ENCODE measurements around the gene SIK2. TPM values are rescaled to one million over a fixed set of nuclear protein-coding genes. Genes with fewer than 3 reads are reported as not detected.

SIK2 gene
- total and polyA plus RNA-seq, 2 donors from 2014 or later = 6.4 to 40.1 TPM

DNA sequence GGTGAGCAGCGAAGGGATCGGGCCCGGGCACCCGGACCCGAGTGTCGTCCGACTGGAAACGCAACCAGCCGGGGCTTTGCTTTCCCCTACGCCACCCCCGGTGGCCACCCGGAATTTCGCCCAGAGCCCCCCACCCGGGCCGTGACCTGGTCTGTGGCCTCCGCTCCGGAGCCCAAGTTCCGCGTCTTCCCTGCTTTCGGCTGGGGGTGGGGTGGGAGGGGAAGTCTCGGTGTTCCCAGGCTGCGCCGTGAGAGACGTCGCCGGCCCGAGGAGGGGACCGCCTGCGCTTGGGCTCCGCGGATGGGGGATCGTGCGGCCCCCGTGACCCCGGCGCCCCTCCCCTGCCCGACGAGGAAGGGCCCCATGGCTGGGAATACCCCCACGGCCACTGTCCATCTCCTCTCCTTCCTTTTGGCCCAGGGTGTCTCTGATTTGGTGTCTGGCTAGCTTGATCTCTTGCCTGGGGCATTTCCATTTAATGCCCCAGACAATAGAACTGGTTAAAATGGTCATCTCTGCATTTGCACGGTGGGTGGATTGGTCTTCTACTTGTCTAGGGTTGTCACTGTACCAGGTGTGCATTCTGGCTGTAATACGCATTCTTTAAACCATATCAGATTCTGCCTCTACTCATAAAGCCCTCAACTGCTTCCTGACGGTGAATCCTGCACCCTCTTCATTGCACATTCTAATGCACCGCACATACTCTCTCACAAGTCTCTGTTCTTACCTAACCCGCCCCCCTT, 789 bp downstream of the SIK2 start:
- TF ChIP-seq, protein P1, sequence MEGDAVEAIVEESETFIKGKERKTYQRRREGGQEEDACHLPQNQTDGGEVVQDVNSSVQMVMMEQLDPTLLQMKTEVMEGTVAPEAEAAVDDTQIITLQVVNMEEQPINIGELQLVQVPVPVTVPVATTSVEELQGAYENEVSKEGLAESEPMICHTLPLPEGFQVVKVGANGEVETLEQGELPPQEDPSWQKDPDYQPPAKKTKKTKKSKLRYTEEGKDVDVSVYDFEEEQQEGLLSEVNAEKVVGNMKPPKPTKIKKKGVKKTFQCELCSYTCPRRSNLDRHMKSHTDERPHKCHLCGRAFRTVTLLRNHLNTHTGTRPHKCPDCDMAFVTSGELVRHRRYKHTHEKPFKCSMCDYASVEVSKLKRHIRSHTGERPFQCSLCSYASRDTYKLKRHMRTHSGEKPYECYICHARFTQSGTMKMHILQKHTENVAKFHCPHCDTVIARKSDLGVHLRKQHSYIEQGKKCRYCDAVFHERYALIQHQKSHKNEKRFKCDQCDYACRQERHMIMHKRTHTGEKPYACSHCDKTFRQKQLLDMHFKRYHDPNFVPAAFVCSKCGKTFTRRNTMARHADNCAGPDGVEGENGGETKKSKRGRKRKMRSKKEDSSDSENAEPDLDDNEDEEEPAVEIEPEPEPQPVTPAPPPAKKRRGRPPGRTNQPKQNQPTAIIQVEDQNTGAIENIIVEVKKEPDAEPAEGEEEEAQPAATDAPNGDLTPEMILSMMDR (IDR thresholded peaks at IDR 0.05; ENCODE audit: borderline replicate concordance, extremely low read depth, insufficient read depth) = no peak
- intact Hi-C loops (cut with DNase I) = loop anchor here (5.0 to 10.0 kb wide), 2 partner anchors 174 to 242 kb away; no protein-coding TSS in a partner anchor
- H3K4me1 ChIP-seq (ENCODE audit: control insufficient read depth in 2 of 3, insufficient read depth in 2 of 3, low read depth in 1 of 3, low read length in 3 of 3) = peaks cover 0 to 6% (median 3%) of the 10 kb centered on the region in 3 donors

DNA sequence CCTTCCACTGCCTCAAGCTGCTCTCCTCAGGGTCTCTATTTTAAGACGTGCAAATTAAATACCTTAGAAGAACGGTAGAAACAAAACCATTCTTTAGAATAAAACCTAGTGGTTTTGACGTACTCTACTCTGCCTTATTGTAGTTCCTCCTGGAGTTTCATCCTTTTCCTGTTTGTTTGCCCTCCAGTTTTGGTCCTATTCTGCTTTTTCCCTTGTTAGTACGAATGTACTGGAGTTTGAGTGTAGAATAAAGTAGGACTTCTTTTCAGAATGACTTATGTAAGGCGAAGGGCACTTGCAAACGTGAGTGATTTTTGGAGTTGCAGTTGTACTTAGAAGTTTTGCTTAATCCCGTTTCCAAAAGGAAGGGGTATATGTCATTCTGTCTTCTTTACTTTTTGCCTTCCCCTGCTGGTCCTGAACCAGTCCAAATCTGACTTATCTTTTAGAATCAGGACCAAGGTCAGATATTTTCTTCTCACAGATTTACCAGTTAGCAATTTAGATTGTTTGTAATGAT, 1.4 kb downstream of the SIK2 start:
- peaks cover 0 to 6% (median 3%) of the 10 kb centered on the region in 3 donors for H3K4me1 ChIP-seq (ENCODE audit: control insufficient read depth in 2 of 3, insufficient read depth in 2 of 3, low read depth in 1 of 3, low read length in 3 of 3)
- FAIRE-seq = no peak

More for the DNA sequence above, 789 bp downstream of the SIK2 start:
- Histone ChIP-seq H3K27ac (ENCODE audit: low read depth in 2 of 2, low read length in 2 of 2) (peak overlapping the region; percentile 96 to 98), H3K9ac (ENCODE audit: low read length in 3 of 3) (peak overlapping the region; percentile 39 to 91 (median 90)), H3K36me3 (ENCODE audit: control insufficient read depth in 2 of 3, insufficient read depth in 3 of 3, low read length in 3 of 3) (no peaks in the 10 kb centered on the region), H3K4me3 (ENCODE audit: low read length in 3 of 3) (peak overlapping the region; percentile 79 to 95 (median 91)), H3K9me3 (ENCODE audit: control insufficient read depth in 2 of 3, insufficient read depth in 1 of 3, low read length in 3 of 3) (no peaks in the 10 kb centered on the region), H3K27me3 (ENCODE audit: control insufficient read depth, insufficient read depth, low read length) (no peaks in the 10 kb centered on the region)
- FAIRE-seq = no peak
- peak in 3 of 5 donors; percentile 14 to 77 (median 61) for DNase-seq

DNA sequence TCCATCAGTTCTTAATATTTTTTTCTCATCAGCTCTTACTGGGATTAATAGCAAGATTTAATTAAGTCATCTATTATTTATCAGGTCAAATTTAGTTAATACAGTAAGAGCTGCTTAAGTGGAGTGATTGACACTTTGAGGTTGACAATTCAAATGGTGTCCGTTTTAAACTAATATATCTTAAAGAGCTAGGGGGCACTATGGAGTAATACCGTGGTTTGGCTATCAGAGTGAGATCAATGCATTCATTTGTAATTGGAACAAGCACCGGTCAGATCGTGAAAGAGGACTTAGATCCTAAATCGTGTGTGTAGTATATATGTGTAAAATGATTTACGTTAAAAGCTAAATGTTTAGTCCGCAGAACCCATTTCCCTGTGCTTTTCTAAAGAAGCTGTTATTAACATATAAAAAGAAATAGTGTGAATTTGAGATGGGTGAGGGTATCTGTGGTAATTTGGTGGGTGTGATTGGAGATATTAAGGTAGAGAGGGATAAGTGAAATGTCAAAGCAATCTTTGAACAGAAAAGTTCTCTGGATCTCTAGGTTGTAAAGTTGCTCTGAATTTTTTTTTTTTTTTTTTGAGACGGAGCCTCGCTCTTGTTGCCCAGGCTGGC, 2.3 kb downstream of the SIK2 start:
- Histone ChIP-seq H3K4me1 (ENCODE audit: control insufficient read depth in 2 of 3, insufficient read depth in 2 of 3, low read depth in 1 of 3, low read length in 3 of 3) (peaks cover 0 to 6% (median 3%) of the 10 kb centered on the region in 3 donors), H3K4me3 (ENCODE audit: low read length in 3 of 3) (peak overlapping the region in 2 of 3 donors; percentile 91 to 95), H3K9me3 (ENCODE audit: control insufficient read depth in 2 of 3, insufficient read depth in 1 of 3, low read length in 3 of 3) (no peaks in the 10 kb centered on the region), H3K27me3 (ENCODE audit: control insufficient read depth, insufficient read depth, low read length) (no peaks in the 10 kb centered on the region), H3K27ac (ENCODE audit: low read depth in 2 of 2, low read length in 2 of 2) (peak overlapping the region in 1 of 2 donors; percentile 96), H3K36me3 (ENCODE audit: control insufficient read depth in 2 of 3, insufficient read depth in 3 of 3, low read length in 3 of 3) (no peaks in the 10 kb centered on the region), H3K9ac (ENCODE audit: low read length in 3 of 3) (peak overlapping the region in 1 of 3 donors; percentile 90)
- intact Hi-C loops (cut with DNase I) = loop anchor here (5.0 to 10.0 kb wide), 2 partner anchors 173 to 240 kb away; no protein-coding TSS in a partner anchor
- FAIRE-seq (peak; percentile 72), DNase-seq (peak in 2 of 5 donors; percentile 56 to 63)
- TF ChIP-seq, protein P1 (IDR thresholded peaks at IDR 0.05; ENCODE audit: borderline replicate concordance, extremely low read depth, insufficient read depth) = peak; percentile 59

More for the DNA sequence above, 1.4 kb downstream of the SIK2 start:
- H3K9me3 ChIP-seq (ENCODE audit: control insufficient read depth in 2 of 3, insufficient read depth in 1 of 3, low read length in 3 of 3) = no peaks in the 10 kb centered on the region
- H3K27me3 ChIP-seq (ENCODE audit: control insufficient read depth, insufficient read depth, low read length) = no peaks in the 10 kb centered on the region
- peak overlapping the region; percentile 39 to 91 (median 90) for H3K9ac ChIP-seq (ENCODE audit: low read length in 3 of 3)
- peak overlapping the region; percentile 96 to 98 for H3K27ac ChIP-seq (ENCODE audit: low read depth in 2 of 2, low read length in 2 of 2)
- intact Hi-C loops (cut with DNase I) = loop anchor here (5.0 to 10.0 kb wide), 2 partner anchors 174 to 241 kb away; no protein-coding TSS in a partner anchor
- TF ChIP-seq, protein P1 (IDR thresholded peaks at IDR 0.05; ENCODE audit: borderline replicate concordance, extremely low read depth, insufficient read depth) = no peak
- DNase-seq = peak in 1 of 5 donors; percentile 6
- H3K4me3 ChIP-seq (ENCODE audit: low read length in 3 of 3) = peak overlapping the region; percentile 79 to 95 (median 91)
- no peaks in the 10 kb centered on the region for H3K36me3 ChIP-seq (ENCODE audit: control insufficient read depth in 2 of 3, insufficient read depth in 3 of 3, low read length in 3 of 3)

Measured in kidney (tissue), 14 donors.